Measurements from ENCODE around the gene ACLY. TPM values are rescaled to one million over a fixed set of nuclear protein-coding genes. Genes with fewer than 3 reads are reported as not detected.

The ACLY gene
- total and polyA plus RNA-seq, 2 of the 13 experiments (the other 11 are each of a cell fraction or from before 2014, with no cell fraction given) = 111 to 218 TPM

DNA sequence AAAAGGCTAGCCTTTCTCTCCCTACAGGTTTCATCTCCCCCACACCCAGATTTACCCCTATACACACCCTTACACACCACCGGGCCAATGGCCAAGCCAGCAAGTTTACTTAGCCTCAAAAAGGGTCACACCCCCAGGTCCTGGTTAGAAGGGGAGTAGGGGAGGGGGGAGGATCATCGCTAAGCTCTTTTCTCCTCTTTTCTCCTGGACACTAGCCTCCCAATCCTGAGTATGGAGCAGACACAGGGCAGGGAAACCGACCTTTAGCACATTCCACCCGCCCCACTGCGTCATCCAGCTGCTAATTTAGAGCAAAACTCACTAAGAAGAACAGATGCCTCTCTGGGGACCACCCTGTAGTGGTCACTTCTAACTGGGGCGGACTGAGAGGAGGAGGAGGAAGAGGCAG, 4.4 kb downstream of the ACLY start (continued):
- TF ChIP-seq EEA1 (CRISPR knock-in tag; IDR thresholded peaks at IDR 0.05; ENCODE audit: borderline replicate concordance) (no peak), ZNF33B (CRISPR knock-in tag; IDR thresholded peaks at IDR 0.05) (0 out of 2 replicates have a peak, but pooled peaks have one; percentile 15), ZBTB4 (CRISPR knock-in tag; IDR thresholded peaks at IDR 0.05; ENCODE audit: borderline replicate concordance) (peak; percentile 46; the same call in 1 of the 2 replicates), PHF20 (CRISPR knock-in tag; IDR thresholded peaks at IDR 0.05) (no peak), ZBTB7B (CRISPR knock-in tag; IDR thresholded peaks at IDR 0.05) (peak; percentile 59; the same call in 1 of the 2 replicates), NONO (IDR thresholded peaks at IDR 0.05) (no peak), NONO (CRISPR knock-in tag; conservative IDR thresholded peaks at IDR 0.05) (0 out of 2 replicates have a peak, but pooled peaks have one; percentile 38), ZFP37 (CRISPR knock-in tag; IDR thresholded peaks at IDR 0.05; ENCODE audit: borderline replicate concordance) (no peak), SAP130 (CRISPR knock-in tag; IDR thresholded peaks at IDR 0.05; ENCODE audit: low read depth) (peak; percentile 31; the same call in 1 of the 2 replicates), TSC22D2 (CRISPR knock-in tag; IDR thresholded peaks at IDR 0.05; ENCODE audit: borderline replicate concordance) (no peak), GATAD2A (CRISPR knock-in tag; IDR thresholded peaks at IDR 0.05) (peak; percentile 14; the same call in 1 of the 2 replicates), CREB1 (IDR thresholded peaks at IDR 0.05) (peak; percentile 31; the same call in 1 of the 2 replicates), CREB1 (CRISPR knock-in tag; IDR thresholded peaks at IDR 0.05) (peak; percentile 38; the same call in 1 of the 2 replicates), CHD4 (IDR thresholded peaks at IDR 0.05; ENCODE audit: borderline replicate concordance, low read length) (0 out of 2 replicates have a peak, but pooled peaks have one; percentile 39), MEIS1 (CRISPR knock-in tag; IDR thresholded peaks at IDR 0.05; ENCODE audit: borderline replicate concordance) (no peak), RBM39 (IDR thresholded peaks at IDR 0.05; ENCODE audit: low read depth, low read length, poor library complexity, severe bottlenecking) (no peak), ZNF629 (CRISPR knock-in tag; conservative IDR thresholded peaks at IDR 0.05) (peak; percentile 45; the same call in 1 of the 2 replicates), CEBPG (CRISPR knock-in tag; IDR thresholded peaks at IDR 0.05) (no peak), NCOR1 (IDR thresholded peaks at IDR 0.05; ENCODE audit: borderline replicate concordance, low read length) (peak; percentile 60; the same call in 1 of the 2 replicates), PHF8 (CRISPR knock-in tag; IDR thresholded peaks at IDR 0.05) (no peak), TBX3 (IDR thresholded peaks at IDR 0.05; ENCODE audit: borderline replicate concordance) (peak; percentile 6; the same call in 1 of the 2 replicates), MAZ (IDR thresholded peaks at IDR 0.05; ENCODE audit: borderline replicate concordance, low read depth, low read length) (no peak), MAZ (CRISPR knock-in tag; IDR thresholded peaks at IDR 0.05; ENCODE audit: low read depth) (no peak), NFYC (CRISPR knock-in tag; IDR thresholded peaks at IDR 0.05) (no peak), ZNF766 (CRISPR knock-in tag; IDR thresholded peaks at IDR 0.05; ENCODE audit: borderline replicate concordance) (no peak), ETV5 (CRISPR knock-in tag; IDR thresholded peaks at IDR 0.05; ENCODE audit: borderline replicate concordance) (peak; percentile 7; the same call in 1 of the 2 replicates)
- TF ChIP-seq, protein P1, sequence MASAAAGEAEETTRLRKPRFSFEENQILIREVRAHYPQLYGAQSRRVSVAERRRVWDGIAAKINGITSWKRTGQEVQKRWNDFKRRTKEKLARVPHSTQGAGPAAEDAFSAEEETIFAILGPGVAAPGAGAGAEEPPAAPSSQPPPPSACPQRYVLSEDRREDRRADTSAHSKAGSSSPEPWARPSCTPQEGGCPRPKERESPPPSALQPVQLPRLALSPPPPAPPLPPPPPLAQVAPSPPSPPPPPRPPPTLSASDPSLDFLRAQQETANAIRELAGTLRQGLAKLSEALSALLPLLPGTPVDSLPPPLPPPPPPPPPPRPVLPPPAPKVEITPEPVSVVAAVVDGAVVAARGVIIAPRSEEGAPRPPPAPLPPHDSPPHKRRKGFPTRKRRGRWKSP (CRISPR knock-in tag; IDR thresholded peaks at IDR 0.05) = no peak
- TF ChIP-seq, protein P2, sequence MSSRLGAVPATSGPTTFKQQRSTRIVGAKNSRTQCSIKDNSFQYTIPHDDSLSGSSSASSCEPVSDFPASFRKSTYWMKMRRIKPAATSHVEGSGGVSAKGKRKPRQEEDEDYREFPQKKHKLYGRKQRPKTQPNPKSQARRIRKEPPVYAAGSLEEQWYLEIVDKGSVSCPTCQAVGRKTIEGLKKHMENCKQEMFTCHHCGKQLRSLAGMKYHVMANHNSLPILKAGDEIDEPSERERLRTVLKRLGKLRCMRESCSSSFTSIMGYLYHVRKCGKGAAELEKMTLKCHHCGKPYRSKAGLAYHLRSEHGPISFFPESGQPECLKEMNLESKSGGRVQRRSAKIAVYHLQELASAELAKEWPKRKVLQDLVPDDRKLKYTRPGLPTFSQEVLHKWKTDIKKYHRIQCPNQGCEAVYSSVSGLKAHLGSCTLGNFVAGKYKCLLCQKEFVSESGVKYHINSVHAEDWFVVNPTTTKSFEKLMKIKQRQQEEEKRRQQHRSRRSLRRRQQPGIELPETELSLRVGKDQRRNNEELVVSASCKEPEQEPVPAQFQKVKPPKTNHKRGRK (CRISPR knock-in tag; IDR thresholded peaks at IDR 0.05) = no peak

All from HepG2 (cell line).